AG10803 (cell line): ENCODE results near the gene LRP10.

Experiments used
- DNase-seq: peaks from one replicate; pipeline ENCODE4 v3.0.0; 2010; ENCODE audit warnings: low read depth
- H3K4me3 ChIP-seq: 2 replicates; pipeline ENCODE4 v1.5.1; 2011; ENCODE audit warnings: mild to moderate bottlenecking, low read length, control low read depth
- CTCF ChIP-seq: conservative IDR thresholded peaks from 2 replicates; pipeline ENCODE4 v1.5.1; 2011; ENCODE audit warnings: mild to moderate bottlenecking, low read length, control low read depth, inconsistent platforms

The LRP10 gene

GRCh38 chr14:22887260-22887989, 15.9 kb downstream of the LRP10 start:
- no peak for TF ChIP-seq CTCF
- DNase-seq = peak; percentile 66
- peak overlapping the region; percentile 71 for H3K4me3 ChIP-seq

- peak overlapping the region; percentile 71 for H3K4me3 ChIP-seq
- no peak for DNase-seq
- no peak for TF ChIP-seq CTCF
Measured at GRCh38 chr14:22887990-22888378, 16.4 kb downstream of the LRP10 start.

GRCh38 chr14:22888662-22889061, 17.1 kb downstream of the LRP10 start:
- no peak overlapping the region for H3K4me3 ChIP-seq
- DNase-seq = no peak
- TF ChIP-seq CTCF = no peak

GRCh38 chr14:22890416-22890815, 18.9 kb downstream of the LRP10 start:
- no peak overlapping the region for H3K4me3 ChIP-seq
- DNase-seq = no peak
- no peak for TF ChIP-seq CTCF

GRCh38 chr14:22892488-22892887, 20.9 kb downstream of the LRP10 start:
- TF ChIP-seq CTCF = no peak
- no peak overlapping the region for H3K4me3 ChIP-seq

GRCh38 chr14:22893706-22894105, 22.2 kb downstream of the LRP10 start:
- no peak for TF ChIP-seq CTCF
- no peak for DNase-seq
- no peak overlapping the region for H3K4me3 ChIP-seq

More at GRCh38 chr14:22892488-22892887, 20.9 kb downstream of the LRP10 start:
- DNase-seq = no peak

- no peak overlapping the region for H3K4me3 ChIP-seq
- no peak for TF ChIP-seq CTCF
- DNase-seq = no peak
Measured at GRCh38 chr14:22895402-22895801, 23.9 kb downstream of the LRP10 start.
